Measurements from ENCODE around the gene SDC4.
A peak's percentile ranks its signal among the peaks of the same experiment; 100 is the strongest.

SDC4 gene

GRCh38 chr20:45290677-45291355 is 57.4 kb downstream of the SDC4 start (continued):
- TF ChIP-seq ZBTB10 (tag by site-specific recombination; IDR thresholded peaks at IDR 0.05) (no peak), ZNF654 (tag by site-specific recombination; IDR thresholded peaks at IDR 0.05; ENCODE audit: low read depth) (peak; percentile 93), ZNF626 (tag by site-specific recombination; IDR thresholded peaks at IDR 0.05) (no peak), ZNF549 (tag by site-specific recombination; IDR thresholded peaks at IDR 0.05) (no peak)

DNA sequence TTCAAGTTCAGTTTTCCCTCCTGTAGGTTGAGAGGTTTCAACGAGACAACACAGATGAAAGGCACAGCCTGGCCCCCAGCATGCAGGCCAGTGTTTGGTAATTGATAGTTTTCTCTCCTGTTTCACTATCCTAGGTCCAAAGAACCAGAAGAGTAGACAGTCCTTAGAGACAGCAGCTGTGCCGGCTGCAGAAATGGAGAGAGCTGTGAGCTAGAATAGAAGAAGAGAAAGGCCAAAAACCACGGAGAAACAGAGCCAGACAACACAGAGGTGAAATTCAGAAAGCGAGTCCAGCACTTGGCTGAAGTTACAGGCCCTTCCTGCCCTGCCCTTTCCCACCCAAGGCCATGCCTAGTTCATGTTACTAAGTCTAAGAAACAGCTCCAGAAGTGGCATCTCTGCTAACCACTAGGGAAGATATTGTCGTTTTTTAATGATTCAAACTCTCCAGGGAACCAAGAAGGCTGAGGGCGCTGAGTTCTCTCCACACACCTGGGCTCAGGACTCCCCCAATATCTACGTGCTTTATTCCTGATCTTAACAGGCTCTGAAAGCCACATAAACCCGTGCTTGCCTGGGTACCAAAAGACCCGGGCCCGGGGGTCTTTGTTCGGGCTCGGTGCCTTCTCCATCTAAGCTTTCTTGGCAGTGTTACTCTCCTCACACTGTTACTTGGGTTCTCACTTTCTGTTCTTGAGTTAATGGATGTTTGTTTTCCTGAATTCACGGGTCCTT is 58.1 kb downstream of the SDC4 start:
- Histone ChIP-seq H3K4me3 (ENCODE audit: low read depth, low read length) (no peak overlapping the region), H3K9me3 (ENCODE audit: control insufficient read depth, insufficient read depth, low read depth, low read length) (no peaks in the 10 kb centered on the region), H3K4me1 (ENCODE audit: control insufficient read depth, insufficient read depth, low read length) (no peaks in the 10 kb centered on the region), H3K36me3 (ENCODE audit: control insufficient read depth in 2 of 2, insufficient read depth in 1 of 2, low read length in 2 of 2) (no peaks in the 10 kb centered on the region), H3K27ac (ENCODE audit: extremely low read depth, low read depth, low read length) (no peak overlapping the region)
- POLR2A ChIA-PET = no interaction called here
- TF ChIP-seq PRDM1 (tag by site-specific recombination; IDR thresholded peaks at IDR 0.05) (0 out of 2 replicates have a peak, but pooled peaks have one; percentile 5), YY1 (tag by site-specific recombination; IDR thresholded peaks at IDR 0.05) (no peak)
- CTCF ChIA-PET = interaction anchor here (0.6 to 5.9 kb wide), 48 partner anchors 8 to 1409 kb away, joined by 3 to 58 read pairs (median 6); partner anchors contain the start of genes SLPI and WFDC12

DNA sequence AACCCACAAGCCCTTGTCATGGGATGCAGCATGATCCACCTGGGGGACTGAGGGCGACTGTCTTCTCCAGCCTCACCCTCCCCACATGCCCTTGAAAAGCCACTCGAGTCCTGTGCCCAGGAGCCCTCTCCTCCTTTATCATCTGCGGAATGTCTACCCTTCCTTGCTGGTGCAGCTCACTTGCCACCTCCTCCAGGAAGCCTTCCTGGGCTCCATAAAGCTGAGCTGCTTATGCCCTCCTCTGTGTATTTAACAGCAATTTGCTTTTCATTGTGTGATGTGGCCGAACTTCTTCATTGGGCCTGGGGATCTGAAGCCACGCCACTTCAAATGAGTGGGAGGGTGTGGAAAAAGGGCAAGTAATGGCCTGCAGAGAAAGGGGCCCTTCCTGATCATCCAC is 59.4 kb downstream of the SDC4 start:
- H3K27ac ChIP-seq (ENCODE audit: extremely low read depth, low read depth, low read length) = no peak overlapping the region
- ChIA-PET CTCF (interaction anchor here (1.6 to 4.2 kb wide), 3 partner anchors 16 to 245 kb away, joined by 6 to 17 read pairs (median 12); no protein-coding TSS in a partner anchor), POLR2A (no interaction called here)
- no peaks in the 10 kb centered on the region for H3K9me3 ChIP-seq (ENCODE audit: control insufficient read depth, insufficient read depth, low read depth, low read length)
- no peak for TF ChIP-seq ZNF549 (tag by site-specific recombination; IDR thresholded peaks at IDR 0.05)
- TF ChIP-seq ZNF629 (tag by site-specific recombination; IDR thresholded peaks at IDR 0.05) = no peak
- TF ChIP-seq ZNF660 (tag by site-specific recombination; IDR thresholded peaks at IDR 0.05) = no peak
- TF ChIP-seq GLIS1 (tag by site-specific recombination; IDR thresholded peaks at IDR 0.05) = no peak
- no peak for TF ChIP-seq ZNF664 (tag by site-specific recombination; IDR thresholded peaks at IDR 0.05)
- no peaks in the 10 kb centered on the region for H3K4me1 ChIP-seq (ENCODE audit: control insufficient read depth, insufficient read depth, low read length)
- no peak overlapping the region for H3K4me3 ChIP-seq (ENCODE audit: low read depth, low read length)
- H3K36me3 ChIP-seq (ENCODE audit: control insufficient read depth in 2 of 2, insufficient read depth in 1 of 2, low read length in 2 of 2) = no peaks in the 10 kb centered on the region

DNA sequence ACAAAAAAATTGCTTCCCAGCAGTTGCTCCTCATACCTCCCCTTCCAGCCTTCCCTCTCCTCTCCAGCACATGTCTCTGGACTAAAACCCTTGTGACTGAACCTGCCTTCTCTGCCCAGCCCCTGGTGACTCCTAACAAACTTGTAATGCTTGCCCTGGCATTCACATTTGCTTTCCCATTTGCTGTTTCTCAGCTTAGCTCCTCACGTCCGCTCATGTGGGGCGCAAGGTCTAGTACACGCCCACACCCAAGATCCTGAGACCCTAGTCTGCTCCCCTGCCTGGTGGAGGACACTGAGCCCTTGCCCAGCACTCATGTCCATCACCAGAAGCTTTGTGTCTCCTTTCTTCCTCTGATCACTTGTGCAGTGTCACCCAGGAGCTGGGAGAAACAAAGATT is 59.8 kb downstream of the SDC4 start:
- Histone ChIP-seq H3K4me1 (ENCODE audit: control insufficient read depth, insufficient read depth, low read length) (no peaks in the 10 kb centered on the region), H3K27ac (ENCODE audit: extremely low read depth, low read depth, low read length) (no peak overlapping the region), H3K4me3 (ENCODE audit: low read depth, low read length) (no peak overlapping the region), H3K9me3 (ENCODE audit: control insufficient read depth, insufficient read depth, low read depth, low read length) (no peaks in the 10 kb centered on the region), H3K36me3 (ENCODE audit: control insufficient read depth in 2 of 2, insufficient read depth in 1 of 2, low read length in 2 of 2) (no peaks in the 10 kb centered on the region)
- ChIA-PET POLR2A (no interaction called here), CTCF (interaction anchor here (1.6 to 4.2 kb wide), 2 partner anchors 149 to 244 kb away, joined by 6 to 17 read pairs; no protein-coding TSS in a partner anchor)
- TF ChIP-seq ZNF664 (tag by site-specific recombination; IDR thresholded peaks at IDR 0.05) (no peak), ZNF571 (tag by site-specific recombination; IDR thresholded peaks at IDR 0.05) (no peak)

- Histone ChIP-seq H3K9me3 (ENCODE audit: control insufficient read depth, insufficient read depth, low read depth, low read length) (no peaks in the 10 kb centered on the region), H3K36me3 (ENCODE audit: control insufficient read depth in 2 of 2, insufficient read depth in 1 of 2, low read length in 2 of 2) (no peaks in the 10 kb centered on the region), H3K4me1 (ENCODE audit: control insufficient read depth, insufficient read depth, low read length) (no peaks in the 10 kb centered on the region), H3K4me3 (ENCODE audit: low read depth, low read length) (no peak overlapping the region), H3K27ac (ENCODE audit: extremely low read depth, low read depth, low read length) (no peak overlapping the region)
- CTCF ChIA-PET = interaction anchor here (0.6 to 1.9 kb wide), 5 partner anchors 10 to 187 kb away, joined by 3 to 13 read pairs (median 3); no protein-coding TSS in a partner anchor
- POLR2A ChIA-PET = interaction anchor here (0.6 kb wide), 1 partner anchor 36 kb away, joined by 4 read pairs; no protein-coding TSS in a partner anchor
- TF ChIP-seq ZNF324 (tag by site-specific recombination; IDR thresholded peaks at IDR 0.05) (no peak), OVOL3 (tag by site-specific recombination; IDR thresholded peaks at IDR 0.05) (no peak), KLF1 (tag by site-specific recombination; IDR thresholded peaks at IDR 0.05) (peak; percentile 67)
Measured at GRCh38 chr20:45283551-45284057, 64.6 kb downstream of the SDC4 start.

All from HEK293 (cell line).